Adrenal gland (tissue), 5 donors: ENCODE data around the gene FBXL7.

Experiments
- CTCF ChIP-seq, 6 experiments: fragments of 450-650 bp in 4 of 6; fragments of 200-600 bp in 2 of 6; sonication (generic) in 1 of 6; IDR thresholded peaks; 1 replicate in 5 of 6; 2 replicates in 1 of 6; pipeline versions ENCODE4 v1.5.1 to v1.8.0; 2016 to 2021; ENCODE audit warnings: antibody characterized with exemption in 6 of 6, mild to moderate bottlenecking in 2 of 6, moderate library complexity in 1 of 6
- POLR2A ChIP-seq, 2 donors: fragments of 450-650 bp; IDR thresholded peaks; one replicate each; pipeline ENCODE4 v1.6.1; 2017; ENCODE audit warnings: antibody characterized with exemption in 2 of 2, mild to moderate bottlenecking in 2 of 2, moderate library complexity in 1 of 2
- donor health status: DM: no; HTN: no; CAD: no.

GRCh38 chr5:15615859-15616258 is 115.9 kb downstream of the FBXL7 start:
- TF ChIP-seq POLR2A (IDR thresholded peaks at IDR 0.05): no peak
- TF ChIP-seq CTCF (IDR thresholded peaks at IDR 0.05): no peak
